ENCODE data around the gene TCIRG1.
A peak's percentile ranks its signal among the peaks of the same experiment; 100 is the strongest.

DNA sequence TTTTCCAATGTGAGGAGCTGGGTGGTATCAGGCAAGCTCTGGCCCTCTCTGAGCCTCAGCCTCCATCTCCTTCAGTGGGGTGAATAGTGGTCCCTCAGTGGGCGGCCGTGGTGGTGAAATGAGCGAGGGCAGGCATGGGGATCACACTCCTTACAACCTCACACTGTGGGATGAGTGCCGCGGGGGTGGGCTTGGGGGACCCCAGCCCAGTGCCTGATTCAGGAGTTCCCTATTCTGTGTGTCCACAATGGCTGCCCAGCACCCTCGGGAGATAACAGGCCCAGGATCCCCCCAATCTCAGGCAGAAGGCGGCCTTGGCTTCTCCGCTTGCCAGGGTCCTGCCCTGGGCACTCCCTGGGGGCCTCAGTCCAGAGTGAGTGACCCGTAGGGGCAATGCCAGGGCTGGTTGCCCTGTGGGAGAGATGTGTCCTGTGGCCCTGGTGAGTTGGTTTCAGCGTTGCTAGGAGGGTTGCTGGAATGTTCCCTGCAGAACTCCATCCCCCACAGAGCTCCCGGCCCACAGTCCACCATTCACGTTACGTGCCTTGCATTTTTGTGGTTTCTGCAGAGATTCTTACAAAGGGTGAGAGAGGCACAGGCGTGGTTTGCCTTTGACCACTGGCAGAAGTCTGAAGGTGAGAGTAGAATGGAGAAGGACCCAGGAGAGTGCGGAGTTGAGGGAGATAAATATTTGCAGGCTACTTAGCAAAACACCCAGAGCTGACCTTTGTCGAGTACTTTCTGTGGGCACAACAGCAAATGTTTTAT lies 25.8 kb upstream of the TCIRG1 start:
- TF ChIP-seq POLR2A (IDR thresholded peaks at IDR 0.05), result peak in 2 of 4 donors; percentile 54 to 68
- peak; percentile 41 to 64 for TF ChIP-seq POLR2AphosphoS5 (IDR thresholded peaks at IDR 0.05)

Data from upper lobe of left lung (tissue), 4 donors.